Stimulated activated CD8-positive, alpha-beta memory T cell treated with anti-CD3 and anti-CD28 coated beads, Interleukin-15, amount 100 ng/mL, for 4 hours (primary cell): Measurements from ENCODE around the gene BDH1.

Experiments
- DNase-seq, 2 donors: peaks; one replicate each; pipeline ENCODE4 v3.0.0-alpha.2; 2020; ENCODE audit warnings: low read depth in 2 of 2

BDH1 gene

DNA sequence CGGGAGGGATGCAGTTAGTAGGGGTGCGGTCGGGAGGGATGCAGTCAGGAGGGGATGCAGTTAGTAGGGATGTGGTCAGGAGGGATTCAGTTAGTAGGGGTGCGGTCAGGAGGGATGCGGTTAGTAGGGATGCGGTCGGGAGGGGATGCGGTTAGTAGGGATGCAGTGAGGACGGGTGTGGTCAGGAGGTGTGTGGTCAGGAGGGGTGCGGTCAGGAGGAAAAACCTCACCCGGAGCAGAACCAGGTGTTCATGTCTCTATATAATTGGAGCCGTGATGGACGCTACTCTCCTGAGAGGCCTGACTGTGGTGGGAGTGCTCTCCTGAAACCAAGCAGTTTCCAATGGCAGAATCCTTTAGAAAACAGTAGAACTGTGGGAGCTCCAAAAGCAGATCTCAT lies 95.8 kb downstream of the BDH1 start:
- DNase-seq, result no peak
